GM23338 (cell line): Measurements from ENCODE around the gene EFHD2. TPM values are rescaled to one million over a fixed set of nuclear protein-coding genes. Genes with fewer than 3 reads are reported as not detected.

Experiments used
- ATAC-seq: fragments of 200-7000 bp; cut with Tn5 transposase; 3 replicates; pipeline ENCODE4 v1.9.1; 2020
- DNase-seq: peaks from one replicate; pipeline ENCODE4 v3.0.0-alpha.2; 2015; ENCODE audit warnings: low spot score
- H2AFZ ChIP-seq: fragments of 200-600 bp; sonication (generic); 2 replicates; pipeline ENCODE4 v1.8.0; 2016; ENCODE audit warnings: antibody characterized with exemption, mild to moderate bottlenecking, moderate library complexity
- H3F3A ChIP-seq: fragments of 200-600 bp; sonication (generic); replicated peaks from 2 replicates; pipeline ENCODE4 v1.8.0; 2017; ENCODE audit warnings: antibody characterized with exemption, mixed run types, low read depth
- H3K27ac ChIP-seq: fragments of 200-600 bp; sonication (generic); 2 replicates; pipeline ENCODE4 v1.6.1; 2016; ENCODE audit warnings: low read depth
- H3K27me3 ChIP-seq: fragments of 200-600 bp; sonication (generic); 2 replicates; pipeline ENCODE4 v1.8.0; 2016; ENCODE audit warnings: mild to moderate bottlenecking, mixed run types, moderate library complexity; ENCODE audit not compliant: insufficient read depth
- H3K36me3 ChIP-seq: fragments of 200-600 bp; sonication (generic); 2 replicates; pipeline ENCODE4 v1.8.0; 2016; ENCODE audit warnings: mild to moderate bottlenecking; ENCODE audit not compliant: insufficient read depth
- H3K4me1 ChIP-seq: fragments of 200-600 bp; sonication (generic); 2 replicates; pipeline ENCODE4 v1.8.0; 2016; ENCODE audit warnings: mild to moderate bottlenecking, moderate library complexity; ENCODE audit not compliant: insufficient read depth
- H3K4me2 ChIP-seq: fragments of 200-600 bp; sonication (generic); 2 replicates; pipeline ENCODE4 v1.7.1; 2017; ENCODE audit warnings: mixed run types
- H3K4me3 ChIP-seq: fragments of 200-600 bp; sonication (generic); 2 replicates; pipeline ENCODE4 v1.6.1; 2016; ENCODE audit warnings: mixed run types
- H3K79me2 ChIP-seq: fragments of 200-600 bp; sonication (generic); replicated peaks from 2 replicates; pipeline ENCODE4 v1.8.0; 2017; ENCODE audit warnings: mild to moderate bottlenecking; ENCODE audit not compliant: insufficient read depth
- H3K9me2 ChIP-seq: fragments of 200-600 bp; sonication (generic); 2 replicates; pipeline ENCODE4 v1.8.0; 2017; ENCODE audit not compliant: insufficient read depth
- H4K20me1 ChIP-seq: fragments of 200-600 bp; sonication (generic); replicated peaks from 2 replicates; pipeline ENCODE4 v1.8.0; 2017; ENCODE audit warnings: mild to moderate bottlenecking; ENCODE audit not compliant: insufficient read depth
- H3K27ac Mint-ChIP-seq: 2 replicates; pipeline ENCODE4 v1.8.0; 2020; ENCODE audit warnings: inconsistent platforms, mild to moderate bottlenecking, moderate library complexity, mixed read lengths
- H3K27me3 Mint-ChIP-seq: 3 replicates; pipeline ENCODE4 v1.8.0; 2022; ENCODE audit warnings: low read depth, mild to moderate bottlenecking, moderate library complexity, mixed read lengths, inconsistent platforms; ENCODE audit not compliant: insufficient read depth, poor library complexity
- H3K36me3 Mint-ChIP-seq: 3 replicates; pipeline ENCODE4 v1.8.0; 2021; ENCODE audit warnings: low read depth, mild to moderate bottlenecking, inconsistent platforms, moderate library complexity, mixed read lengths
- H3K4me1 Mint-ChIP-seq: 3 replicates; pipeline ENCODE4 v1.8.0; 2020; ENCODE audit warnings: mild to moderate bottlenecking, inconsistent platforms, mixed read lengths
- H3K4me3 Mint-ChIP-seq: 3 replicates; pipeline ENCODE4 v1.8.0; 2021; ENCODE audit warnings: moderate library complexity, mild to moderate bottlenecking, inconsistent platforms, mixed read lengths
- H3K9me3 Mint-ChIP-seq: 3 replicates; pipeline ENCODE4 v1.8.0; 2020; ENCODE audit warnings: moderate library complexity, mild to moderate bottlenecking, inconsistent platforms, mixed read lengths
- CREB1 ChIP-seq: fragments of 250-450 bp; sonication (Bioruptor Pico); IDR thresholded peaks from 2 replicates; pipeline ENCODE4 v1.5.0; 2020; ENCODE audit warnings: low read depth, mild to moderate bottlenecking, moderate library complexity
- EZH2 ChIP-seq: fragments of 200-600 bp; sonication (generic); IDR thresholded peaks from one replicate; pipeline ENCODE4 v1.8.0; 2017; ENCODE audit warnings: antibody characterized with exemption, mild to moderate bottlenecking, low read depth; ENCODE audit not compliant: unreplicated experiment
- EZH2phosphoT487 ChIP-seq: fragments of 200-600 bp; sonication (generic); IDR thresholded peaks from one replicate; pipeline ENCODE4 v1.8.1; 2018; ENCODE audit warnings: antibody characterized with exemption; ENCODE audit not compliant: unreplicated experiment
- JUNB ChIP-seq: IDR thresholded peaks from one replicate; pipeline ENCODE4 v1.6.1; 2016; ENCODE audit warnings: antibody characterized with exemption; ENCODE audit not compliant: unreplicated experiment
- NANOG ChIP-seq: IDR thresholded peaks from 2 replicates; pipeline ENCODE4 v1.6.1; 2016; ENCODE audit warnings: antibody characterized with exemption, borderline replicate concordance
- REST ChIP-seq: IDR thresholded peaks from one replicate; pipeline ENCODE4 v1.6.1; 2018; ENCODE audit warnings: antibody characterized with exemption; ENCODE audit not compliant: unreplicated experiment
- STAT1 ChIP-seq: IDR thresholded peaks from one replicate; pipeline ENCODE4 v1.6.1; 2016; ENCODE audit warnings: antibody characterized with exemption; ENCODE audit not compliant: unreplicated experiment
- polyA plus RNA-seq: library from polyadenylated mRNA; unstranded; fragments of >200 nt; fragmentation: Nextera tagmentation; extraction: Ambion mirVana; gene quantifications from 2 replicates; pipeline ENCODE4 v1.2.1, GENCODE V29; 2016
- total RNA-seq: library from RNA; depleted of rRNA; stranded (reverse); fragments of >200 nt; shearing (Covaris generic); gene quantifications from 2 replicates; pipeline ENCODE4 v1.2.3, GENCODE V29; 2014

The EFHD2 gene
- total and polyA plus RNA-seq, 2 experiments from 2014 or later = 22.8 to 23.7 TPM

- TF ChIP-seq REST (no peak), JUNB (no peak)
Observed at GRCh38 chr1:15435239-15436077, 25.8 kb downstream of the EFHD2 start (continued).

DNA sequence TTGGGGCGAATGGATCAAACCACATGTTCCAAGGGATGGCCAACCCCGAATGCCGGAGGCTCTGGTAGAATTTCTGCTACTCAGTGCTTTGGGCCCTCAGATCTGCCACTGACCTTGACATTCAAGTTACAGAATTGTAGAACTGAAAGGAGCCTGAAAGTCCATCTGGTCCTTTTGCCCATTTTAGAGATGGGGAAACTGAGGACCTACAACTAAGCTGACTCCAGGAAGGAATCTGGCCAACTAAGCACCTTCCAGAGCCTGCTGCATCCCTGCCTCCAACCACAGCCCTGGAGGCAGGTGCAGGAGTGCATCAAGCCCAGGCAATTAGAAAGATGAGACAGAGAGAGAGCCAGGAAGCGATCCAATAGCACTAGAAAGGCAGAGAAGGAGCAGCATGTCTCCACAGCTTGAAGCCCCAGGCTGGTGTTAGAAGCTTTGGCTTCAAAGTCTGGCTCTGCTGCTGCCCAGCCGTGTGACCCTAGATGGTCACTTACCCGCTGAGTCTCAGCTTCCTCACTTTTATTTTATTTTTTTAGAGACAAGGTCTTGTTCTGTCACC, 27.3 kb downstream of the EFHD2 start:
- Histone ChIP-seq H3K4me2 (no peak overlapping the region), H2AFZ (no peak overlapping the region), H3F3A (no peaks in the 10 kb centered on the region), H3K79me2 (no peaks in the 10 kb centered on the region), H3K36me3 (no peaks in the 10 kb centered on the region), H4K20me1 (no peaks in the 10 kb centered on the region), H3K4me3 (no peak overlapping the region), H3K9me2 (no peaks in the 10 kb centered on the region), H3K4me1 (no peaks in the 10 kb centered on the region), H3K27me3 (no peaks in the 10 kb centered on the region), H3K27ac (no peak overlapping the region)
- H3K36me3 Mint-ChIP-seq = no peaks in the 10 kb centered on the region
- H3K27me3 Mint-ChIP-seq = peaks cover 5% of the 10 kb centered on the region
- peaks cover 4% of the 10 kb centered on the region; the same call in 2 of the 3 replicates for H3K4me1 Mint-ChIP-seq
- TF ChIP-seq EZH2phosphoT487 (no peak), EZH2 (no peak), NANOG (no peak), STAT1 (no peak)
- H3K27ac Mint-ChIP-seq = no peak overlapping the region
- ATAC-seq (no peak), DNase-seq (no peak)
- no peaks in the 10 kb centered on the region for H3K9me3 Mint-ChIP-seq
- no peak overlapping the region; the same call in 2 of the 3 replicates for H3K4me3 Mint-ChIP-seq

DNA sequence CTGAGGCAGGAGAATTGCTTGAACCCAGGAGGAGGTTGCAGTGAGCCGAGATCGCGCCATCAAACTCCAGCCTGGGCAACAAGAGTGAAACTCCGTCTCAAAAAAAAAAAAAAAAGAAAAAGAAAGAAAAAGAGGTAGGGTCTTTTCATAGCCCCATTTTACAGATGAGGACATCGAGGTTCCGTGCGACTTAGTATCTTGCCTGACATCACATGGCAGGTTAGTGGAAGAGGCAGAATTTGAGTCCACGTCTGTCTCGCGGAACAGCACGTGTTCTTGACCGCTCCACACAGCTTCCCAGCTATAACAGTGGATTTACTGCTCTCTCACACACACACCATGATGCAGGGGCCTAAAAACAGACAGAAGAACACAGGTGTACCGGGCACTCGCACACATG, 29.6 kb downstream of the EFHD2 start:
- Mint-ChIP-seq H3K4me1 (no peaks in the 10 kb centered on the region), H3K4me3 (no peak overlapping the region), H3K27ac (no peak overlapping the region), H3K9me3 (no peaks in the 10 kb centered on the region), H3K27me3 (peaks cover 2% of the 10 kb centered on the region), H3K36me3 (no peaks in the 10 kb centered on the region)
- no peak for TF ChIP-seq CREB1 (CRISPR knock-in tag)
- no peak overlapping the region for H2AFZ ChIP-seq
- H4K20me1 ChIP-seq = no peaks in the 10 kb centered on the region
- no peaks in the 10 kb centered on the region for H3K79me2 ChIP-seq
- no peaks in the 10 kb centered on the region for H3K4me1 ChIP-seq
- H3K4me2 ChIP-seq = no peak overlapping the region
- no peaks in the 10 kb centered on the region for H3K9me2 ChIP-seq
- H3F3A ChIP-seq = no peaks in the 10 kb centered on the region
- no peak for DNase-seq
- no peak overlapping the region for H3K27ac ChIP-seq
- H3K36me3 ChIP-seq = no peaks in the 10 kb centered on the region
- no peak for ATAC-seq
- H3K4me3 ChIP-seq = no peak overlapping the region
- H3K27me3 ChIP-seq = no peaks in the 10 kb centered on the region
